Astrocyte (in vitro differentiated cells and primary cell): ENCODE results near the gene GPR63. TPM values are rescaled to one million over a fixed set of nuclear protein-coding genes. Genes with fewer than 3 reads are reported as not detected.
A peak's percentile ranks its signal among the peaks of the same experiment; 100 is the strongest.

Source experiments
- DNase-seq: peaks from one replicate; pipeline ENCODE4 v3.0.0-alpha.2; 2010; ENCODE audit warnings: low read depth
- FAIRE-seq: peaks from 2 replicates; lab custom pipeline; 2011; peaks lifted over from hg19 to GRCh38; lab: Jason Lieb, UNC
- H2AFZ ChIP-seq: 2 replicates; pipeline ENCODE4 v1.6.0; 2012; ENCODE audit warnings: low read depth, low read length, inconsistent platforms
- H3K27ac ChIP-seq: 2 replicates; pipeline ENCODE4 v1.5.1; 2011; ENCODE audit warnings: low read depth, low read length, inconsistent platforms
- H3K27me3 ChIP-seq: 2 replicates; pipeline ENCODE4 v1.6.0; 2011; ENCODE audit warnings: low read length, inconsistent platforms; ENCODE audit not compliant: insufficient read depth
- H3K36me3 ChIP-seq: 2 replicates; pipeline ENCODE4 v1.5.1; 2011; ENCODE audit warnings: low read length, inconsistent platforms; ENCODE audit not compliant: insufficient read depth
- H3K4me1 ChIP-seq: 2 replicates; pipeline ENCODE4 v1.5.1; 2011; ENCODE audit warnings: low read length, inconsistent platforms; ENCODE audit not compliant: insufficient read depth
- H3K4me2 ChIP-seq: 2 replicates; pipeline ENCODE4 v1.6.0; 2012; ENCODE audit warnings: low read length, inconsistent platforms
- H3K4me3 ChIP-seq: 2 replicates; pipeline ENCODE4 v1.5.1; 2011; ENCODE audit warnings: low read depth, mild to moderate bottlenecking, low read length, inconsistent platforms; ENCODE audit not compliant: insufficient read depth
- H3K79me2 ChIP-seq: 2 replicates; pipeline ENCODE4 v1.6.0; 2012; ENCODE audit warnings: mild to moderate bottlenecking, low read length, inconsistent platforms; ENCODE audit not compliant: insufficient read depth
- H3K9ac ChIP-seq: 2 replicates; pipeline ENCODE4 v1.6.0; 2012; ENCODE audit warnings: mild to moderate bottlenecking, low read length, inconsistent platforms
- H3K9me3 ChIP-seq: 2 replicates; pipeline ENCODE4 v1.5.1; 2012; ENCODE audit warnings: low read depth, mild to moderate bottlenecking, low read length, inconsistent platforms; ENCODE audit not compliant: insufficient read depth
- H4K20me1 ChIP-seq: 2 replicates; pipeline ENCODE4 v1.6.0; 2012; ENCODE audit warnings: low read length, inconsistent platforms; ENCODE audit not compliant: insufficient read depth
- H3K27ac Mint-ChIP-seq: one replicate; pipeline ENCODE4 v1.8.0; 2021; ENCODE audit warnings: mild to moderate bottlenecking, mixed read lengths; ENCODE audit not compliant: unreplicated experiment
- H3K27me3 Mint-ChIP-seq: one replicate; pipeline ENCODE4 v1.8.0; 2021; ENCODE audit warnings: low read depth, mixed read lengths; ENCODE audit not compliant: unreplicated experiment
- H3K36me3 Mint-ChIP-seq: one replicate; pipeline ENCODE4 v1.8.0; 2021; ENCODE audit warnings: low read depth, mixed read lengths; ENCODE audit not compliant: unreplicated experiment
- H3K4me1 Mint-ChIP-seq: one replicate; pipeline ENCODE4 v1.8.0; 2021; ENCODE audit warnings: low read depth, mixed read lengths; ENCODE audit not compliant: unreplicated experiment
- H3K4me3 Mint-ChIP-seq: one replicate; pipeline ENCODE4 v1.8.0; 2021; ENCODE audit warnings: mild to moderate bottlenecking, moderate library complexity, mixed read lengths; ENCODE audit not compliant: unreplicated experiment
- H3K9me3 Mint-ChIP-seq: one replicate; pipeline ENCODE4 v1.8.0; 2021; ENCODE audit warnings: mild to moderate bottlenecking, mixed read lengths; ENCODE audit not compliant: unreplicated experiment
- EZH2 ChIP-seq: IDR thresholded peaks from 2 replicates; pipeline ENCODE4 v1.6.1; 2012; ENCODE audit warnings: mild to moderate bottlenecking, low read length, inconsistent platforms; ENCODE audit not compliant: insufficient read depth
- total RNA-seq: library from RNA; stranded (reverse); gene quantifications from 2 replicates; pipeline ENCODE4 v1.2.1, GENCODE V29; 2021
- TF ChIP-seq, protein P1 (sequence below): IDR thresholded peaks from 2 replicates; pipeline ENCODE4 v1.5.1; 2011; ENCODE audit warnings: low read depth, mild to moderate bottlenecking, inconsistent platforms, low read length, moderate library complexity; ENCODE audit not compliant: insufficient read depth

The GPR63 gene
- total RNA-seq, 1 donor from 2014 or later, result 1.8 TPM

DNA sequence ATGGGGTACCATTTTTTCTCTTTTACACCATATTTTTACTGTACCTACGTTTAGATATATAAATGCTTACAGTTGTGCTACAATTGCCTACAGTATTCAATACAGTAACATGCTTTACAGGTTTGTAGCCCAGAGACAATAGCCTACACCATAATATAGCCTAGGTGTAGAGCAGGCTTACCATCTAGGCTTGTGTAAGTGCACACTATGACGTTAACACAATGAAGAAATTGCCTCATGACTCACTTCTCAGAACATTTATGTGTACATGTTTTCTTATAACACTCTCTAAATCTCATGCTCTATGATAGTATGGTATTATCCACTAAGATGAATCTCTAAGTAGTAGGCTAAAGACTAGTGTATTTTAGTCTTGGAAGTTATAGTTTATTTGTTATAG is 13.5 kb downstream of the GPR63 start:
- H3K79me2 ChIP-seq, result no peaks in the 10 kb centered on the region
- H3K9me3 Mint-ChIP-seq, result no peaks in the 10 kb centered on the region

DNA sequence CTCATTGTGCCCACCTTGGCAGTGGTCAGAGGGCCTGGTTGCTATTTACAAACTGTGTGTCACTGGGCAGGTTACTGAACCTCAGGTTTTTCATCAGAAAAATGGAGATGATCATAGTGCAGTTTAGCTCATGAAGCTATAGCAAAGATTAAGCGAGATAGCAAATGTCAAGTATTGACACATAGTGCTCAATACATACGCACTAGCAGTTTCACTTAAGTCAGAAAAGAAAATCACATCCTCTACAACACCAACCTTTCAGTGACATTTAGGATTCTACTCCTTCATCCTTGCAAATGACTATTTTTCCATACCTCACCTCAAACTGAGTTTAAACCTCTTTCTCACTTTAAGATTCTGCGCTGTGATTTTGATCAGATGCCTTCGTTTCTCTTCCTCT is 16.2 kb downstream of the GPR63 start:
- no peak overlapping the region for H3K4me3 Mint-ChIP-seq
- no peak overlapping the region for H3K9ac ChIP-seq
- no peaks in the 10 kb centered on the region for H3K4me1 ChIP-seq
- no peaks in the 10 kb centered on the region for H3K27me3 ChIP-seq
- no peaks in the 10 kb centered on the region for H3K9me3 ChIP-seq
- H4K20me1 ChIP-seq, result no peaks in the 10 kb centered on the region
- H3K4me2 ChIP-seq, result no peak overlapping the region
- H3K27me3 Mint-ChIP-seq, result no peaks in the 10 kb centered on the region
- H3K36me3 ChIP-seq, result no peaks in the 10 kb centered on the region
- TF ChIP-seq, protein P1, sequence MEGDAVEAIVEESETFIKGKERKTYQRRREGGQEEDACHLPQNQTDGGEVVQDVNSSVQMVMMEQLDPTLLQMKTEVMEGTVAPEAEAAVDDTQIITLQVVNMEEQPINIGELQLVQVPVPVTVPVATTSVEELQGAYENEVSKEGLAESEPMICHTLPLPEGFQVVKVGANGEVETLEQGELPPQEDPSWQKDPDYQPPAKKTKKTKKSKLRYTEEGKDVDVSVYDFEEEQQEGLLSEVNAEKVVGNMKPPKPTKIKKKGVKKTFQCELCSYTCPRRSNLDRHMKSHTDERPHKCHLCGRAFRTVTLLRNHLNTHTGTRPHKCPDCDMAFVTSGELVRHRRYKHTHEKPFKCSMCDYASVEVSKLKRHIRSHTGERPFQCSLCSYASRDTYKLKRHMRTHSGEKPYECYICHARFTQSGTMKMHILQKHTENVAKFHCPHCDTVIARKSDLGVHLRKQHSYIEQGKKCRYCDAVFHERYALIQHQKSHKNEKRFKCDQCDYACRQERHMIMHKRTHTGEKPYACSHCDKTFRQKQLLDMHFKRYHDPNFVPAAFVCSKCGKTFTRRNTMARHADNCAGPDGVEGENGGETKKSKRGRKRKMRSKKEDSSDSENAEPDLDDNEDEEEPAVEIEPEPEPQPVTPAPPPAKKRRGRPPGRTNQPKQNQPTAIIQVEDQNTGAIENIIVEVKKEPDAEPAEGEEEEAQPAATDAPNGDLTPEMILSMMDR, result no peak
- no peak for TF ChIP-seq EZH2
- H3K4me1 Mint-ChIP-seq, result peaks cover 9% of the 10 kb centered on the region
- H3K27ac ChIP-seq, result no peak overlapping the region
- H2AFZ ChIP-seq, result no peak overlapping the region
- H3K36me3 Mint-ChIP-seq, result no peaks in the 10 kb centered on the region
- H3K79me2 ChIP-seq, result no peaks in the 10 kb centered on the region
- DNase-seq (no peak), FAIRE-seq (no peak)
- no peaks in the 10 kb centered on the region for H3K9me3 Mint-ChIP-seq
- H3K27ac Mint-ChIP-seq, result no peak overlapping the region
- no peak overlapping the region for H3K4me3 ChIP-seq

More for the DNA sequence above, 13.5 kb downstream of the GPR63 start:
- no peak for FAIRE-seq
- no peak for DNase-seq
- Mint-ChIP-seq H3K4me1 (no peaks in the 10 kb centered on the region), H3K36me3 (no peaks in the 10 kb centered on the region), H3K27me3 (no peaks in the 10 kb centered on the region), H3K27ac (no peak overlapping the region), H3K4me3 (no peak overlapping the region)
- Histone ChIP-seq H3K4me1 (no peaks in the 10 kb centered on the region), H2AFZ (no peak overlapping the region), H3K9ac (no peak overlapping the region), H3K27me3 (no peaks in the 10 kb centered on the region), H3K4me3 (no peak overlapping the region), H3K27ac (no peak overlapping the region), H3K9me3 (no peaks in the 10 kb centered on the region), H3K36me3 (no peaks in the 10 kb centered on the region), H4K20me1 (no peaks in the 10 kb centered on the region), H3K4me2 (no peak overlapping the region)
- no peak for TF ChIP-seq EZH2

DNA sequence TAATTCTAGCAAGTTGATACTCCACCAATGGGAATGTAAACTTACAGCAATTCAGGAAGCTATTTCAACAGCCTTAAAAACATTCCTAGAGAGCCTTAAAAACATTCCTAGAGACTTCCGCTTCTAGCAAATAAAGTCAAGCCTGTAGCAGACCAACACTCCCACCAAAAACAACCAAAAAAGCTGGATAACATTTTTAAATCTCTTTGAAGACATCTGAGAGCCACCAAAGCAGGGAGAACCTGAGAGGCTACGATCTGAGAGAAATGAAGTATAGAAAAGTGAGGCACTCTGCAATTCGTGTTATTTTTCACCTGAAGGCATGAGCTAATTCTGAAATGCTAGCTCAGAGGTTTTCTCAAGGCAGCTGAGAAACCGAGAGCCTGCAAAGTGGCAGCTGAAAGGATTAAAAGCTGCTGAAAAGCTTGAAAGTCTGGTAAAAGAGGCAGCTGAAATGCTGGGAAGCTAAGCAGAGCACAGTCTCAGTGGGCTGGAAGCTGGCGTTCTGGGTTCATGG is 20.9 kb downstream of the GPR63 start:
- Histone ChIP-seq H3K79me2 (no peaks in the 10 kb centered on the region), H2AFZ (no peak overlapping the region), H3K27me3 (no peaks in the 10 kb centered on the region), H3K9me3 (no peaks in the 10 kb centered on the region), H3K9ac (no peak overlapping the region), H4K20me1 (no peaks in the 10 kb centered on the region), H3K27ac (no peak overlapping the region), H3K36me3 (no peaks in the 10 kb centered on the region), H3K4me1 (no peaks in the 10 kb centered on the region), H3K4me2 (peak overlapping the region; percentile 75), H3K4me3 (no peak overlapping the region)
- H3K4me3 Mint-ChIP-seq, result peak overlapping the region; percentile 18
- no peaks in the 10 kb centered on the region for H3K36me3 Mint-ChIP-seq
- H3K4me1 Mint-ChIP-seq, result peaks cover 23% of the 10 kb centered on the region
- no peaks in the 10 kb centered on the region for H3K9me3 Mint-ChIP-seq
- peak overlapping the region; percentile 24 for H3K27ac Mint-ChIP-seq
- DNase-seq (no peak), FAIRE-seq (no peak)
- H3K27me3 Mint-ChIP-seq, result no peaks in the 10 kb centered on the region
- TF ChIP-seq EZH2, result no peak
- TF ChIP-seq, protein P1, result no peak
